NCI-H82 (cell line): ENCODE data around the gene JARID2.
"Not testable (repeated sequence)": the region's sequence is repeated elsewhere in the genome, so short reads cannot be mapped to it uniquely, and the experiment has no call there.

ENCODE experiments used
- DNase-seq: peaks from one replicate; lab custom pipeline; 2025; lab: John Stamatoyannopoulos, UW

The JARID2 gene

DNA sequence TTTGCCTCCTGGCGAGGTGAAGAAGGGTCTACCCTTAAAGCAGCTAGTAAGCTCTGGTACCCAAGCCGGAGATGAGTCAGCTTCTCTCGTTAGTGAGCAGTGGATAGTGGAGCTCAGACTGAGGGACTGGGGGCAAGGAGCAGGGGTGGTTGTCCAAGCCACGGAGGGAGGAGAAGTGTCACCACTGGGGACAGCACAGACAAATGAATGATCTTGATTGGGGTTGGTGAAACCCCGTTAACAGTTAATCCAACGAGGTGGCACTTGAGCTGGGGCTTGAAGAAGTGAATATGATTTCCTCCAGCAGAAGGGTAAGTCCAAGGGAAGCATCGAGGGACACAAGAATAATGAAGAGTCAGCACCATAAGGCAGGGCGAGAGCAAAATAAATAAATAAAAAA is 43.0 kb downstream of the JARID2 start:
- DNase-seq, result no peak

DNA sequence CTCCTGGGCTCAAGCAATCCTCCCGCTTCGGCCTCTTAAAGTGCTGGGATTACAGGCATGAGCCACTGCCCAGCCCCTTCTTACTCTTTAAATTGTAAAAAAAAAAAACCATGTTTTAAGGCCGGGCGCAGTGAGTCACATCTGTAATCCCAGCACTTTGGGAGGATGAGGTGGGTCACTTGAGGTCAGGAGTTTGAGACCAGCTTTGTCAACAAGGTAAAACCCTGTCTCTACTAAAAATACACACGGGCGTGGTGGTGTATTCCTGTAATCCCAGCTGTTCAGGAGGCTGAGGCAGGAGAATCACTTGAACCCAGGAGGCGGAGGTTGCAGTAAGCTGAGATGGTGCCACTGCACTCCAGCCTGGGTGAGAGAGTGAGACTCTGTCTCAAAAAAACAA is 43.6 kb downstream of the JARID2 start:
- DNase-seq, result peak; percentile 63

DNA sequence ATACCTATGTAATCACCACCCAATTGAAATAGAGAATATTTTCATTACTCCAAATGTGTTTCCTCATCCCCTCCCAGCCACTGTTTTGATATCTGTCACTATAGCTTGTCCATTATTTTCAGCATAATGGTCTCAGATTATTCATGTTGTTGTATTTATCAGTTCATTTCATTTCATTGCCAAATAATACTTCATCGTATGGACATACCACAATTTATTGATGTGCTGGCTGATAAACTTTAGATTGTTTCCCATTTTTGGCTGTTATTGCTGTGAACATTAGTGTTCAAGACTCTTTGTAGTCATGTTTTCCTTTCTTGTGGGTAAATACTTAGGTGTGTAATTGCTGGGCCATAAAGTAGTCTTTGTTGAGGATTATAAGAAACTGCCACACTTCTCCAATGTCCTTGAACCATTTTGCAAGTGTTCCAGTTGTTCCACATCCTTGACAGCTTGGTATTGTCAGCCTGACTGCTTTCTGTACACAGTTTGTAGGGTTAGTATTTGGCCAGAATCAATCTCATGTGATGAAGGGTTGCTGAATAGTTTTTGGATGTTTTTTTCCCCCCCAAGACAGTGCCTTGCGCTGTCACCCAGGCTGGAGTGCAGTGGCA is 44.3 kb downstream of the JARID2 start:
- no peak for DNase-seq

DNA sequence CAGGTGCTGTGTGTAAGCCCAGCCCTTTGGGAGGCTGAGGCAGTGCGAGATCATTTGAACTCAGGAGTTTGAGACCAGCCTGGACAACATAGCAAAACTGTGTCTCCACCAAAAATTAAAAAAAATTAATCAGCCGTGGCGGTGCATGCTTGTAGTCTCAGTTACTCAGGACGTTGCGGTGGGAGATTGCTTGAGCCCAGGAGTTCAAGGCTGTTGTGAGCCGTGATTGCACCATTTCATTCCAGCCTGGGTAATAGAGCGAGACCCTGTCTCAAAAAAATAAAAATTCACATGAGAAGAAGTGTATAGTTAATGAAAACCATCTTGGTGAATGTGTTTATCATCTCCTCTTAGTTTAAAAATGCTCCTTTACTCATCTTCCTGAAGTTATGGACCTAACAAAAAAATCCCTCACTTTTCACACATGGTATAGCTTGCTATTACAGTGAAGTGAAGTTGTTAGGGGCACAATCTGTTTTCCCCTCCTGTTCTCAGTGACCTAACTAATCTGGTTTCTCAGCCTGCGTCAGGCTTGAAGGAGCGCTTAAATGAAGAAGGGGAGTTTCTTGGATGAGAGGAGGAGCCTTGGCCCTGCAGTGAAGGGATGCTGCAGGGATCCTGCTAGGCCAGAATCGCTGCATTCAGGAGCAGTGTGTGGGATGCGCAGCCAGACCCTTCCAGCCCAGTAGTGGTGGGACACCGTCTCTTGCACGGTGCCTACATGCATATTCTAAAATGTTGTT is 45.3 kb downstream of the JARID2 start:
- peak; percentile 79 for DNase-seq

DNA sequence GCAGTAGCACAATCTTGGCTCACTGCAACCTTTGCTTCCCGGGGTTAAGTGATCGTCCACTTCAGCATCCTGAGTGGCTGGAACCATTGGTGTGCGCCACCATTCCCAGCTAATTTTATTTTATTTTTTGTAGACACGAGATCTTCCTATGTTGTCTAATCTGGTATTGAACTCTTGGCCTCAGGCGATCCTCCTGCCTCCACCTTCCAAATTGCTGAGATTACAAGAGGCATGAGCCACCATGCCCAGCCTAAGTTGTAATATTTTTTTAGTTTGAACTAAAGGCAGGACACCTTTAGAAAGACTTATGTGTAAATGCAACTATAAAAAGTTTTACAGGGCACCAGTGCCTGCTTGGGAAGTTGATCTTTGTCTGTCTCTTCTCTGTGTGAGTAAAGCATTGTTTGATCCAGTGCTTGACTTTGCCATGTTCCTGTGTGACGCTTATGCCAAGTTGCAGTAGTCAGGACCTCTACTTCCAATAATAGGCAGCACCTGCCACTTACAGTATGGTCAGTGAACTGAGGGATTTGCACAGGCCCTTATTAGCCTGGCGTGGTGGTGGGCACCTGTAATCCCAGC is 46.9 kb downstream of the JARID2 start:
- DNase-seq, result no peak

DNA sequence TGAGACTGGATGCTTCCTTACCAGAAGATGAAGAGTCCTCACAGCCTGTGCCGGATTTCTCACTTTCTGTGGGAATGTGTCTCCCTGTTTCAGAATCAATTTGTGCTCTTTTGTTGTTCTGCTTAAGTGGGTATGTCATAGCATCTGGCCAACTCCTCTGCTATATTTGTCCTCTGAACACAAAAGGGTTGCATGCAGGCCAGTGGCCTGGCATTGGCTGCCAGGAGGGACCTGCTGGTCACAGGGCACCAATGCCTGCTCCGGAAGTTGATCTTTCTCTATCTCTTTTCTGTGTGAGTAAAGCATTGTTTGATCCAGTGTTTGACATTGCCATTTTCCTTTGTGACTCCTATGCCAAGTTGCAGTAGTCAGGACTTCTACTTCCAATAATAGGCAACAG is 47.8 kb downstream of the JARID2 start:
- DNase-seq, result no peak

DNA sequence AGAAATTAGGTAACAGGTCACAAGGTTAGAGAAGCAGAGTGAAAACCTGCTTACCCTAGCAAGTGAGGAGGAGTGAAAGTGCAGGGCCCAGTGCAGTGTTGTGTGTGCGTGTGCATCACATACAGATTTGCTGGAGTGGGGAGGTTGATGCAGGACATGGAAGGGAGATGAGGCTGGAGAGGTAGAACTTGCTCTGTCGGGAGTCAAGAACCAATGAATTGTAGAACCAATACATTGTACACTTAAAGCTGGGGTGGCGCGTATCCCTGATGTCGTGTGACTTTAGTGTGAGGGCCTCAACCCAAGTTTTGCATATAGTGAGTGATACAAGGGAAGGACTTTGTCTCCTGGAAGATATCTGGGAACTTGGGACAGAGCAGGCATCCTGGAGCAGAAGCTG is 48.6 kb downstream of the JARID2 start:
- no peak for DNase-seq

DNA sequence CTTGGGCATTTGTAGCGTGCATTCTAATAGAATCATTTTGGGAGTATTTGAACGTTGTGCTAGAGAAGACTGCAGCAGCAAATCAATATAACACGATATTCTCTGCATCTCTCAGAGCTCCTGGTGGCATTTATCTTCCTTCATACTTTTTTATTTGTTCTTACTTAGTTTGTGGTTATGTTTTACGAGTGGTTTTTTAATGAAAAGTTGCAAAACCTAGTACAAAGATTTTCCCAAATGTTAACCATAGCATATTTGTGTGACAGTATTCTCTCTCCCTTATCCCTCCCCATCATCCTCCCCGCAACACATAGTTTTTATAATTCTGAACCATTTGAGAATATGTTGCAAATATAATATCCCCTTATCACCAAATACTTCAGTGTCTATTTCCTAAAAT is 50.4 kb downstream of the JARID2 start:
- DNase-seq, result no peak

DNA sequence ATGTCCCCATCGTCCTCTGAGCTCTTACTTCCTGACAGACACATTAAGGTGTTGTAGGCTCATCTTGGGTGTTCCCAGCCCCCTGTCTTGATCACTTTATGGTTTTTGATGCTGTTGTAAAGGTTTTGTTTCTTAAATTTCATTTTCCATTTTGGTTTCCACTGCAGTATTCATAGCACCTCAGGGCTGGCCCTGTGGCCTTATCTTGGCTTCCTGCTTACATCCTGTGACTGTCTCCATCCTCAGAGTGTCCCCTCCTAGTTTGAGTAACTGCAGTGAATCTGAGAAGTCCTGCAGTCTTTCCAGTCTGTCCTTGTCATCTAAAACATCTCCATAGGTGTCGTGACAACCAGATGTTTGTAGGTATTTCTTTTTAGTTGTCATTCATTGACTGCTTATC is 50.9 kb downstream of the JARID2 start:
- no peak for DNase-seq

DNA sequence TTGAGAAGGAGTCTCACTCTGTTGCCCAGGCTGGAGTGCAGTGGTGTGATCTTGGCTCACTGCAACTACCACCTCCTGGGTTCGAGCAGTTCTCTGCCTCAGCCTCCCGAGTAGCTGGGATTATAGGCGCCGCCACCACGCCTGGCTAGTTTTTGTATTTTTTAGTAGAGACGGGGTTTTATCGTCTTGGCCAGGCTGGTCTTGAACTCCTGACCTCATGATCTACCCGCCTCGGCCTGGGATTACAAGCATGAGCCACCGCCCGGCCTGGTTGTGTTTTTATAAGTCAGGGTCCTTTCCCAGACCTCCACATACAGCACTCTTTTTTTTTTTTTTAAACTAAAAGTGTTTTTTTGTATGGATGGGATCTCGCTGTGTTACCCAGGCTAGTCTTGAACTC is 51.3 kb downstream of the JARID2 start:
- DNase-seq, result not testable (repeated sequence)

DNA sequence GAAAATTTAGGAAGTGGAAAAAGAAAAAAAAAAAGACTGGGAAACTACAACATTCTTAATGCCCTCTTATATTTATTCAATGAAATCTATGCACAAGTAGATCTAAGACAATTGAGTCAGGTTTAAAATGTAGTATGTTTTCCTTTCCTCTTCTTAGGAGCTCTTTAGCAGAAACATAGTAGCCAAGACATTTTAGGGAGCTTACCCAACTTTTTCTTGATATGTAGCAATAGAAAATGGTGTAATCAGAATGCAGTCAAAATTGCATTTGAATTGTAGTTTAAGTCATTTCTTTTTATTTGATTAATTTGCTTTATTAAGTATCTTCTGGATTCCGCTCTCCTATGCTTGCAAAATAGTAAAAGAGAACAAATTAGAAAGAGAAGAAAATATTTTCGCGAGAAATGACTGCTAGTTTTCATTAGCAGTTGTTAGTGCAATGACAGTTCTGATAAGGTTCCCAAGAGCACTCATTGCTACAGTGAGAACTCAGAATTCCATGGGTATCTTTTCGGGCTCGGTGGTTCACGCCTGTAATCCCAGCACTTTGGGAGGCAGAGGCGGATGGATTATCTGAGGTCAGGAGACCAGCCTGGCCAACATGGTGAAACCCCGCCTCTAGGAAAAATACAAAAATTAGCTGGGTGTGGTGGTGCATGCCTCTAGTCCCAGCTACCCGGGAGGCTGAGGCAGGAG is 52.2 kb downstream of the JARID2 start:
- peak; percentile 19 for DNase-seq

DNA sequence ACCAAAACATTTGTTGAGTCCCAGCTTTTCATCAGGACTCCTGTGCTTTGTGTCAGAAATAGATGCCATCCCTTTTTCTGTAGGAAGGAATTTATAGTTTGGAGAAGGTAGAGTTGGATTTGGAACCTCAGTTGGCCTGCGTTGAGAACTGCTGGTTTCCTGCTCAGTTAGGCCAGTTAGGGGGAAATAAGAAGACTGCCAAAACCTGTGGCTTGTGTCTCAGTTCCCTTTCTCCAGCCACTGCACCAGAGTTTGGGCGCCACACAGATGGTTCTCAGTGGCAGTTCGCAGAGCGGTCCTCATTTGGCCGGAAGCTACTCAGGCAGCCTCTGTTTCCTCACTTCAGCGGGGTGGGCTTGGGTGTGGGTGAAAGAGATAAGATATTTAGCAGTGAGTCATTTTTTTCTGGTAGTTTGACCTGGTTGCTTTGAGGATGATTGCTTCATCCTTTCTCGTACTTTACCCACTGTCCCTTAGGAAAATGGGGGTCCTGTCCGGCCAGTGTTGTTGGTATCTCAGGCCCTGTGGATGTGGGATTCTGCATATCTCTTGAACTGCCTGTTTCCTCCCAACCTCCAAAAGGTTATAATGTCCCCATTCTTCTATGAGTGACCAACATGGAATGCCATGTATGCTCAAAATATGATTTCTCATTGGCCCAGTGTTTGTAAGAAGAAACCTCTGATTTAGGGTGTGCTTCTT is 53.7 kb downstream of the JARID2 start:
- no peak for DNase-seq

DNA sequence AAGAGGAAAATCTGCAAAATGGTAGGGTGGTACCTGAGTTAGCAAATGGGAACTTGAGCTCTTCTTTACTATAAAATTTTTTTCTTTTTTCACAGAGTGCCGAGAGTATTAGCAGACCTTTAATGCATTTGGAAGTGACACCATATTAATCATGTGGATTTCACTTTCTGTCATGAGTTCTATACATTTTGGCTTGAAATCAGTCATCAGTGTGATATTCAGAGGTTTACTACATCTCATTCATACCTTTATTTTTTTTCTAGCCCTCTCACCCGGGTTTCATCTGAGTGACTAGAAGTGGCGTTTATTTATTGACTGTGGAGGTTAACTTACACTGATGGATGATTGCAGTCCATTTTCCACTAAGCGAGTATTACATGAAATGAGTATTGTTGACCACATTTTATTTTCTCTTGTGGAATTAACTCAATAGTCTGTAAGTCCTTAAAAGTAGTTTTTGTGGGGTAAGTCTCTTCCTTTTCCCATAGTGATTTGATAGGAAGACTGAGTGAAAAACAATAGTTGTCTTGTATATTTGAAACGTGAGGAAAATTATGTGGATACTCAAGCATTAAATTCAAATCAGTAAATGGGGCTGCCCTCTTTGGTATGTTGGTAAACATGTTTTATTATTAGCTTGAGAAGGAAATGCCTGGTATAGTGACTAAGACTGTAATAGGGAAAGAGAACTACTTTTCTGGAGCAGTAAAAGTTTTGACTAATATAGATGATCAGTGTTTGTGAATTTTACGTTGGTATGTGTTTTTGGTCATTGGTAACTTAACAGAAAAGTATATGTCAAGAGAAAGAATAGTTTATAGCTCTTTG is 55.5 kb downstream of the JARID2 start:
- DNase-seq, result no peak

DNA sequence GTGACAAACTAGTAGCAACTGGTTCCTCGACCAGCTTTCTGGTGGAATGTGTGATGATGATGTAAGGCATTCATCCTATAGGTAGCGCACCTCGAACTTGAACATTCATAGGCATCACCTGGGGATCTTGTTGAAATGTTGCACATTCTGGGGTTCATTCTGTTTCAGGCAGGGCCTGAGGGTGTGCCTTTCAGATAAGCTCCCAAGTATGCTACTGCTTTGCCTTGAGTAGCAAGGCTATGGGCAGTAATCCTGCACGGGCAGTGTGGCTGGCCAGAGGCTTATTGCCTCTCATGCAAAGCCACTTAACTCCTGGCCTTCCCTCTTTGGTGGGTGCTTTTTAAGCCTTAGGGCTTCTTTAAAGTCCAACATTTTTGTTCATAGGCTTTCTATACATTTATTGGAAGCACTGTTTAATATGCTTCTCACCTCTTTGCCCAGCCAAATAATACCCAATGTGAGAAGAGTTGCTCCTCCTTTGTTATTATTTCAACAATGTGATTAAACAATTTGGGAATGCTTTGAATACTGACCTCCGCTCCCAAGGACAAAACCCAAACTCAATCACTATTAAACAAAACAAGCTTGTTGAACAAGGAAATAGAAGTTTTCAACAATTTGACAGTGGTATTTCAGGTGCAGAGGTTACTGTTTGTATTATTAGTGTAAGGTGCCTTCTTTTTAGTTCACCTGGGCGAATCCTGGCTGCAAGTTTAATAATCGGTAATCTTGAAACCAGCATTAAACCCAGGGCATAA is 57.5 kb downstream of the JARID2 start:
- DNase-seq, result peak; percentile 78

DNA sequence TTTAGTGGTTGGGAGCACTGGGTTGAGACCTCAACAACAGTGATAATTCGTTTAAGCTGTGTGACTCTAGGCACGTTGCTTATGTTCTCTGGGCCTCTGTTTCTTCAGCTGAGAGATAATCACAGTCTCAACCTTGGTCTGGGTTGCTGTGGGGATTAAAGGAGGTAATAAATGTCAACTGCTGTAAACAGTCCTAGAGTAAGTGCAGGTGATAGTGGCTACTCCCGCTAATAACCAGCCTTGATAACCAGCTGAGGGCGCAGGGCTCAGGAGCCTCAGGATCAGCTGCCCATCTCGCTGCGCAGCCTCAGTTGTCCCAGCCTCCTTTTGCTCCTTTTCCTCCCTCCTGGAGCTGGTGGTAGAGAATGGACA is 58.0 kb downstream of the JARID2 start:
- peak; percentile 81 for DNase-seq

DNA sequence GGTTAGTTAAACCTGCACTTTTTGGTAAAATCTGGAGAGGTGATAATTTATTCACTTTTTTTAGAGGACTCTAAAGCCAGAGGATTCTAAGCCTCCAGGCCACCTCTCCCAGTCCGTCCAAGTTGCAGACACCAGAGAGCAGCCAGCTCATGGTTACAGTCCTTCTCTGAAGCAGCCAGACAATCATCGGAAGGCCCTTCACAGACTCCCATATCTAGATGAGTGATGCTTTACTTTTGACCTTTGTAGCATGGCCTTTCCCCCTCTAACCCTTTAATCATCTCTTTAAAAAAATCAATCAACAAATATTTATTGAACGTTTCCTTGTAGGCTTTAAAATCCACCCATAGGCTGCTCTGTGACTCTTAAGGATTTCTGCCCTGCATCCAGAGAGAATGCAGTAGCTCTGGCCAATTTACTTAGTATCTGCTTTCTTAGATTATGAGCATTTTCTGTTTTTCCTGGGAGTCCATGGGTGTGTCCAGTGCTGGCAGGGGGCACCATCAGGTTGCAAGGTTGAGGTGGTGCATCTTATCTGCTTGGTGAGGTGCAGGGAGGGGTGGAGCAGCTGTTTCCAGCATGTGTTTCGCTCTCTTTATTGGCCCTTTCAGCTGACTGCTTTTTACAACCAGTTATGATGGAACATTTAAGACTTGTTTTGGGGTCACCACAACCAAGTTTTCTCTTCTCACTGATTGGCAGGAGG is 58.6 kb downstream of the JARID2 start:
- peak; percentile 38 for DNase-seq

DNA sequence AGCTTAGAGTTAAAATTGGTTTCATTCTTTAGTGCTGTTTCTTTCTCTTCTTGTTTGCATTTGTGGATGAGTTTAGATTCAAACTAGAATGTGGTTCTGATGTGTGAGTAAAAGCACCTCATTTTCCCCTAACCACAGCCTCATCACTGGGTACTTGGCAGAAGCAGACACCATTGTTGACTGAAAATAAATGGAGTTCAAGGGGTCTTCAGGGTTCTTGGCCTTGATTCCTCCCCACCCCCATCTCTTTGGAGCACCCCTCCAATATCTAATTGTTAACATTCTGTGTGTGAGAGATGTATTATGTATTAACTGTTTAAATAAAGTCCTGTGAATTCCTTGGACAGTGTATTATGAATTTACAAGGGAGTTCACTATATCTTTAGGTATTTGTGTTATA is 59.6 kb downstream of the JARID2 start:
- no peak for DNase-seq

DNA sequence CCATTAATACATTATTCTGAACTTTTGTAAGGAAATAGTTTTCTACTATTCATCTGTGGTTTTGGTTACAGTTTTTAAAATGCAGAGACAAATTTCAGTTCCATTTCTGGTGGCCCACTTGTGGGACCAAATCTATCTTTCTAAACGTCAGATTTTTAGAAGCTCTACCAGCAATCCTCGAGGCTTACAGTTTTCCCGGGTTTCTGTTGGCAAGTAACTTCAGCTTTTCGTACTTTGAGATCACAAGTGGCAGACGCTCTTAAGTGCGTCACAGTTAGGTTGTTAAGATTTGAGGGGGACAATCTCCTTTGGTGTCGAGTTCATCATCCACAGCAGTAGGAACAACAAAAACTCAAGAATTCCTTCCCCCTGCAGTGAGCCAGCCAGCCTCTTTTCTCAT is 60.0 kb downstream of the JARID2 start:
- DNase-seq, result no peak

DNA sequence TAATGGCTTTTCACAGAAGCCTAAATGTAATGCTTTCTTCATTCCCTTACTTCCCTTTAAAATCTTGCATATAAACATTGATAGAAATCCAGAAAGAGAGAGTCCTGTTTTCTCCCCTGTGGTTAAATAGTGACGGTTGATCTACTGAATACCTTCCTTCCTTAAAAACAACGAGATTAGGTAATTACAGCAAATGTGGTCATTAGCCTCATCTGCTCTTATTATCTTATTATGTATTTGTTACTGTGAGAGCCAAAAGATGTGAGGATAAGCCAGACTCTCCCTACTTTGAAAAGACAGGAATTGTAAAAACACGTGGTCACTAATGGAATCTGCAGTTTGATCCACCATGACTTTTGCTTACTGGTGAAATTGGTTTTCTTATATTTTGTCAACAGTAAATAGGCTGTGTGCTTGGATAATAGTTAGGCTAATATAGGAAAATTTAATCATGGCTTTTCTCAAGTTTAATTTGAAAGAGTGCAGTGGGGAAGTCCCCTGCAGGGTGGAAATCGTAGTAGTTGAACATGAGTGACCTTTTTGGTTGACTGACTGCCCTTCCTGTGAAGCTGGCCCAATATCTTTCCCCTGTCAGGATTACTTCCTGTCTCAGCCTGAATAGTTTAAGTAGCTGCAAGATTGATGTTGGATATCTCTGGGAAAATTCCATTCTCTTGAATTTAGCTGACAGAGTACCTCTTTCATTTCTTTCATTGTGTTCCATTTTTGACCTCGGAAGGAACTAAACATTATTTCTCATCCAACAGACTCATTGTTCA is 62.8 kb downstream of the JARID2 start:
- DNase-seq, result peak; percentile 90
